GM21717 (cell line): Measurements from ENCODE around the gene MIEN1.
A peak's percentile ranks its signal among the peaks of the same experiment; 100 is the strongest.
"Not testable (repeated sequence)": the region's sequence is repeated elsewhere in the genome, so short reads cannot be mapped to it uniquely, and the experiment has no call there.

Source experiments
- ATAC-seq: cut with Tn5 transposase; IDR thresholded peaks from one replicate; pipeline ENCODE4 v1.9.1; 2021; ENCODE audit warnings: mild to moderate bottlenecking, moderate library complexity; ENCODE audit not compliant: unreplicated experiment

Gene MIEN1

GRCh38 chr17:39730095-39730921 lies at the start of gene MIEN1:
TSS of gene MIEN1 (minus strand) at chr17:39730532. CDS start at chr17:39730495, 37 bp downstream.
- ATAC-seq, result peak; percentile 75

GRCh38 chr17:39777534-39778365 lies 47.4 kb upstream of the MIEN1 start:
- ATAC-seq, result peak; percentile 40

GRCh38 chr17:39776252-39776651 lies 45.9 kb upstream of the MIEN1 start:
- ATAC-seq, result no peak

GRCh38 chr17:39775031-39775430 lies 44.7 kb upstream of the MIEN1 start:
- no peak for ATAC-seq

GRCh38 chr17:39774047-39774446 lies 43.7 kb upstream of the MIEN1 start:
- ATAC-seq, result no peak

- no peak for ATAC-seq
These were observed 42.9 kb upstream of the MIEN1 start for GRCh38 chr17:39772987-39773934.

GRCh38 chr17:39772415-39772814 lies 42.1 kb upstream of the MIEN1 start:
- ATAC-seq, result no peak

- ATAC-seq, result peak; percentile 52
These were observed 39.7 kb upstream of the MIEN1 start for GRCh38 chr17:39769974-39770587.

GRCh38 chr17:39767147-39767546 lies 36.8 kb upstream of the MIEN1 start:
- no peak for ATAC-seq

GRCh38 chr17:39765766-39766165 lies 35.4 kb upstream of the MIEN1 start:
- no peak for ATAC-seq

- ATAC-seq, result no peak
These were observed 34.8 kb upstream of the MIEN1 start for GRCh38 chr17:39765175-39765574.

- ATAC-seq, result not testable (repeated sequence)
These were observed 33.8 kb upstream of the MIEN1 start for GRCh38 chr17:39764171-39764570.

GRCh38 chr17:39763051-39763820 lies 32.9 kb upstream of the MIEN1 start:
- ATAC-seq, result no peak

GRCh38 chr17:39761861-39762496 lies 31.6 kb upstream of the MIEN1 start:
- ATAC-seq, result no peak

- no peak for ATAC-seq
These were observed 28.9 kb upstream of the MIEN1 start for GRCh38 chr17:39759204-39759603.

- ATAC-seq, result no peak
These were observed 27.9 kb upstream of the MIEN1 start for GRCh38 chr17:39757931-39758873.

GRCh38 chr17:39757176-39757662 lies 26.9 kb upstream of the MIEN1 start:
- ATAC-seq, result no peak
